ENCODE data around the gene PKIG. TPM values are rescaled to one million over a fixed set of nuclear protein-coding genes. Genes with fewer than 3 reads are reported as not detected.

Gene PKIG
- total and polyA plus RNA-seq, 9 of the 15 experiments (the other 6 are each of a cell fraction or from before 2014, with no cell fraction given): 0.13 to 7.0 (median 4.7) TPM

- FAIRE-seq: no peak
- Histone ChIP-seq H4K20me1 (replicated peaks; ENCODE audit: control insufficient read depth, insufficient read depth, low read length) (no peaks in the 10 kb centered on the region; the same call in 1 of the 2 replicates), H3K4me2 (ENCODE audit: insufficient read depth, low read length) (no peak overlapping the region), H3K27ac (ENCODE audit: extremely low read depth, low read depth, low read length) (no peak overlapping the region), H3K79me2 (ENCODE audit: control insufficient read depth, insufficient read depth, low read length) (no peaks in the 10 kb centered on the region; the same call in 2 of the 3 replicates), H3K27me3 (ENCODE audit: control insufficient read depth in 2 of 2, insufficient read depth in 2 of 2, low read length in 2 of 2) (peaks cover 4 to 11% of the 10 kb centered on the region in 2 experiments; a peak in 1 of 5 replicates), H3K4me1 (replicated peaks in 1 of 2; ENCODE audit: control insufficient read depth in 2 of 2, insufficient read depth in 2 of 2, low read length in 2 of 2) (peaks cover 8 to 18% of the 10 kb centered on the region in 2 experiments; a peak in 4 of 5 replicates), H2AFZ (ENCODE audit: low read depth, low read length) (no peak overlapping the region), H3K9me1 (ENCODE audit: control insufficient read depth, insufficient read depth, low read length) (no peaks in the 10 kb centered on the region), H3K4me3 (no peak overlapping the region), H3K9ac (ENCODE audit: insufficient read depth in 1 of 2, low read depth in 2 of 2, low read length in 2 of 2) (no peak overlapping the region), H3K9me3 (replicated peaks; ENCODE audit: control insufficient read depth, insufficient read depth, low read depth, low read length) (0 out of 2 replicates have a peak, but pooled peaks cover 4% of the 10 kb centered on the region), H3K36me3 (ENCODE audit: control insufficient read depth, insufficient read depth, low read length) (no peaks in the 10 kb centered on the region)
- POLR2A ChIA-PET: interaction anchor here (0.6 to 1.1 kb wide), 3 partner anchors 19 to 52 kb away, joined by 3 read pairs; no protein-coding TSS in a partner anchor
- intact Hi-C loops (cut with micrococcal nuclease): no loop called here
- CTCF ChIA-PET (ENCODE audit: low intra/inter-chr PET ratio): no interaction called here
- TF ChIP-seq ZBTB1 (CRISPR knock-in tag; IDR thresholded peaks at IDR 0.05; ENCODE audit: borderline replicate concordance, low read depth): no peak
- TF ChIP-seq ZNF764 (CRISPR knock-in tag; IDR thresholded peaks at IDR 0.05; ENCODE audit: low read depth): peak; percentile 88
- DNase-seq (ENCODE audit: extremely low read depth in 1 of 4, low spot score in 3 of 4): no peak
- 26% methylated on average over 7 of the region's 7 CpGs for WGBS (ENCODE audit: insufficient coverage, low coverage, missing lambda C conversion rate)
- no TSS peak for BruUV-seq (replicated peaks)
- in situ Hi-C loops (cut with MboI): no loop called here
- no peak for ATAC-seq
These were observed 66.2 kb downstream of the PKIG start for GRCh38 chr20:44648579-44648978.

- H3K27me3 ChIP-seq (ENCODE audit: control insufficient read depth in 2 of 2, insufficient read depth in 2 of 2, low read length in 2 of 2): peaks cover 4 to 11% of the 10 kb centered on the region in 2 experiments; a peak in 1 of 5 replicates
- H3K36me3 ChIP-seq (ENCODE audit: control insufficient read depth, insufficient read depth, low read length): no peaks in the 10 kb centered on the region
- no peaks in the 10 kb centered on the region; the same call in 1 of the 2 replicates for H4K20me1 ChIP-seq (replicated peaks; ENCODE audit: control insufficient read depth, insufficient read depth, low read length)
- ATAC-seq (no peak), FAIRE-seq (no peak), DNase-seq (ENCODE audit: extremely low read depth in 1 of 4, low spot score in 3 of 4) (no peak)
- intact Hi-C loops (cut with micrococcal nuclease) (no loop called here), in situ Hi-C loops (cut with MboI) (no loop called here)
- no peak overlapping the region for H3K4me2 ChIP-seq (ENCODE audit: insufficient read depth, low read length)
- ChIA-PET POLR2A (interaction anchor here (0.6 to 1.1 kb wide), 3 partner anchors 20 to 53 kb away, joined by 3 read pairs; no protein-coding TSS in a partner anchor), CTCF (ENCODE audit: low intra/inter-chr PET ratio) (no interaction called here)
- 30% methylated on average over 3 of the region's 3 CpGs for whole genome bisulfite sequencing (ENCODE audit: insufficient coverage, low coverage, missing lambda C conversion rate)
- TF ChIP-seq ZFP36 (IDR thresholded peaks at IDR 0.05; ENCODE audit: low read depth, low read length, partially characterized antibody) (peak; percentile 13), MYC (IDR thresholded peaks at IDR 0.05; ENCODE audit: low read depth, low read length) (no peak), MYC (CRISPR knock-in tag; IDR thresholded peaks at IDR 0.05; ENCODE audit: borderline replicate concordance, low read depth) (no peak), MYBL2 (IDR thresholded peaks at IDR 0.05; ENCODE audit: low read depth) (no peak), MYBL2 (CRISPR knock-in tag; IDR thresholded peaks at IDR 0.05; ENCODE audit: borderline replicate concordance) (no peak)
- H3K79me2 ChIP-seq (ENCODE audit: control insufficient read depth, insufficient read depth, low read length): no peaks in the 10 kb centered on the region; the same call in 2 of the 3 replicates
- no peaks in the 10 kb centered on the region for H3K9me1 ChIP-seq (ENCODE audit: control insufficient read depth, insufficient read depth, low read length)
- H3K27ac ChIP-seq (ENCODE audit: extremely low read depth, low read depth, low read length): no peak overlapping the region
- H2AFZ ChIP-seq (ENCODE audit: low read depth, low read length): no peak overlapping the region
- H3K9ac ChIP-seq (ENCODE audit: insufficient read depth in 1 of 2, low read depth in 2 of 2, low read length in 2 of 2): no peak overlapping the region
- no peak overlapping the region for H3K4me3 ChIP-seq
- H3K9me3 ChIP-seq (replicated peaks; ENCODE audit: control insufficient read depth, insufficient read depth, low read depth, low read length): peaks cover 4% of the 10 kb centered on the region; the same call in 1 of the 2 replicates
- BruUV-seq (replicated peaks): no TSS peak
- peaks cover 8 to 17% of the 10 kb centered on the region in 2 experiments; a peak in 4 of 5 replicates for H3K4me1 ChIP-seq (replicated peaks in 1 of 2; ENCODE audit: control insufficient read depth in 2 of 2, insufficient read depth in 2 of 2, low read length in 2 of 2)
These were observed 66.7 kb downstream of the PKIG start for GRCh38 chr20:44649126-44649525.

Data from K562 (cell line).